HEK293 (cell line): Measurements from ENCODE around the gene HAUS2.
A peak's percentile ranks its signal among the peaks of the same experiment; 100 is the strongest.

Experiments used
- CTCF ChIA-PET: fragments of 350-600 bp; formaldehyde crosslinking; extraction: SDS; loops from one replicate; lab custom pipeline; 2021; ENCODE audit warnings: antibody characterized with exemption; lab: Yijun Ruan, JAX
- POLR2A ChIA-PET: fragments of 300-600 bp; formaldehyde crosslinking; extraction: SDS; loops from one replicate; lab custom pipeline; 2020; ENCODE audit warnings: antibody characterized with exemption, inconsistent platforms; lab: Yijun Ruan, JAX
- H3K27ac ChIP-seq: fragments of 200-500 bp; sonication (Bioruptor generic); 2 replicates; pipeline ENCODE4 v1.5.1; 2014; ENCODE audit warnings: low read depth, low read length, control low read depth, inconsistent platforms; ENCODE audit errors: extremely low read depth
- H3K36me3 ChIP-seq, 2 experiments: fragments of 200-500 bp in 1 of 2; sonication (Bioruptor generic) in 1 of 2; 1 replicate in 1 of 2; 2 replicates in 1 of 2; pipeline ENCODE4 v1.5.1; 2014 to 2017; ENCODE audit warnings: inconsistent platforms in 2 of 2, low read length in 2 of 2; ENCODE audit not compliant: control insufficient read depth in 2 of 2, insufficient read depth in 1 of 2
- H3K4me1 ChIP-seq: fragments of 200-500 bp; sonication (Bioruptor generic); 2 replicates; pipeline ENCODE4 v1.5.1; 2014; ENCODE audit warnings: mild to moderate bottlenecking, low read length, inconsistent platforms; ENCODE audit not compliant: control insufficient read depth, insufficient read depth
- H3K4me3 ChIP-seq: 2 replicates; pipeline ENCODE4 v1.5.1; 2011; ENCODE audit warnings: low read depth, mild to moderate bottlenecking, control low read depth, low read length, moderate library complexity
- H3K9me3 ChIP-seq: fragments of 200-500 bp; sonication (Bioruptor generic); 2 replicates; pipeline ENCODE4 v1.5.1; 2014; ENCODE audit warnings: low read depth, low read length, inconsistent platforms; ENCODE audit not compliant: control insufficient read depth, insufficient read depth
- FEZF1 ChIP-seq: fragments of 450-650 bp; formaldehyde crosslinking; IDR thresholded peaks from 2 replicates; pipeline ENCODE4 v1.5.1; 2016; ENCODE audit warnings: missing biosample characterization, missing genetic modification characterization
- MYNN ChIP-seq: fragments of 450-650 bp; formaldehyde crosslinking; IDR thresholded peaks from 2 replicates; pipeline ENCODE4 v1.5.1; 2016; ENCODE audit warnings: missing biosample characterization, missing genetic modification characterization, borderline replicate concordance
- SCRT2 ChIP-seq: fragments of 450-650 bp; formaldehyde crosslinking; IDR thresholded peaks from 2 replicates; pipeline ENCODE4 v1.5.1; 2016; ENCODE audit warnings: missing biosample characterization, missing genetic modification characterization
- ZNF610 ChIP-seq: fragments of 450-650 bp; formaldehyde crosslinking; IDR thresholded peaks from 2 replicates; pipeline ENCODE4 v1.5.1; 2016; ENCODE audit warnings: missing biosample characterization, missing genetic modification characterization, borderline replicate concordance
- TF ChIP-seq, protein P1 (sequence below): fragments of 450-650 bp; formaldehyde crosslinking; IDR thresholded peaks from 2 replicates; pipeline ENCODE4 v1.5.1; 2017; ENCODE audit warnings: missing biosample characterization, missing genetic modification characterization

Gene HAUS2

DNA sequence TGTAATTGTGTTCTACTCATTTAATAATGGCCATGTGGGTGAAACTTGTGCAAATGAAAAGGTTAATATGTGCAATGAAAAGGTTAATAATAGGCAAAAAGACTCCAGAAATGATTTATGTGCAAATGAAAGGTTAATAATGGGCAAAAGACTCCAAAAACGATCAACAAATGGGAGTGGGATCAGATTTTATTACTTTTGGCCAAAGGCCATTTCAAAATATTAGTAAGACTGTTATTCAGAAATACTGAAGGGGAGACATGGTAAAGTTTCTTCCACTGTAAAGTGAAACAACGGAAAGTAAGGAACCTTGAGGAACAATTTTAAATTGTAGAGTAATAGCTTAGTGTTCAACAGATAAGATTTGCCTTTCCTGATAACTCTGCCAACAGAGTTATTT lies 67.5 kb downstream of the HAUS2 start:
- ChIA-PET POLR2A (interaction anchor here (0.9 kb wide), 1 partner anchor 41 kb away, joined by 5 read pairs; the partner anchor contains the start of gene STARD9), CTCF (interaction anchor here (0.7 kb wide), 1 partner anchor 595 kb away, joined by 3 read pairs; the partner anchor contains the start of gene PLA2G4E)
- Histone ChIP-seq H3K27ac (no peak overlapping the region), H3K4me1 (no peaks in the 10 kb centered on the region), H3K4me3 (no peak overlapping the region), H3K36me3 (no peaks in the 10 kb centered on the region; a peak in 1 of 3 replicates), H3K9me3 (no peaks in the 10 kb centered on the region)
- peak; percentile 81 for TF ChIP-seq MYNN (tag by site-specific recombination)
- TF ChIP-seq, protein P1, sequence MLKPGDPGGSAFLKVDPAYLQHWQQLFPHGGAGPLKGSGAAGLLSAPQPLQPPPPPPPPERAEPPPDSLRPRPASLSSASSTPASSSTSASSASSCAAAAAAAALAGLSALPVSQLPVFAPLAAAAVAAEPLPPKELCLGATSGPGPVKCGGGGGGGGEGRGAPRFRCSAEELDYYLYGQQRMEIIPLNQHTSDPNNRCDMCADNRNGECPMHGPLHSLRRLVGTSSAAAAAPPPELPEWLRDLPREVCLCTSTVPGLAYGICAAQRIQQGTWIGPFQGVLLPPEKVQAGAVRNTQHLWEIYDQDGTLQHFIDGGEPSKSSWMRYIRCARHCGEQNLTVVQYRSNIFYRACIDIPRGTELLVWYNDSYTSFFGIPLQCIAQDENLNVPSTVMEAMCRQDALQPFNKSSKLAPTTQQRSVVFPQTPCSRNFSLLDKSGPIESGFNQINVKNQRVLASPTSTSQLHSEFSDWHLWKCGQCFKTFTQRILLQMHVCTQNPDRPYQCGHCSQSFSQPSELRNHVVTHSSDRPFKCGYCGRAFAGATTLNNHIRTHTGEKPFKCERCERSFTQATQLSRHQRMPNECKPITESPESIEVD (tag by site-specific recombination): peak; percentile 60
- TF ChIP-seq SCRT2 (tag by site-specific recombination): peak; percentile 32; the same call in 1 of the 2 replicates
- TF ChIP-seq FEZF1: peak; percentile 73
- no peak for TF ChIP-seq ZNF610 (tag by site-specific recombination)
